GM18517 (cell line): ENCODE measurements around the gene NT5DC4.

Source experiments
- ATAC-seq: cut with Tn5 transposase; IDR thresholded peaks from one replicate; pipeline ENCODE4 v1.9.1; 2021; ENCODE audit warnings: mild to moderate bottlenecking, moderate library complexity; ENCODE audit not compliant: unreplicated experiment

Gene NT5DC4

DNA sequence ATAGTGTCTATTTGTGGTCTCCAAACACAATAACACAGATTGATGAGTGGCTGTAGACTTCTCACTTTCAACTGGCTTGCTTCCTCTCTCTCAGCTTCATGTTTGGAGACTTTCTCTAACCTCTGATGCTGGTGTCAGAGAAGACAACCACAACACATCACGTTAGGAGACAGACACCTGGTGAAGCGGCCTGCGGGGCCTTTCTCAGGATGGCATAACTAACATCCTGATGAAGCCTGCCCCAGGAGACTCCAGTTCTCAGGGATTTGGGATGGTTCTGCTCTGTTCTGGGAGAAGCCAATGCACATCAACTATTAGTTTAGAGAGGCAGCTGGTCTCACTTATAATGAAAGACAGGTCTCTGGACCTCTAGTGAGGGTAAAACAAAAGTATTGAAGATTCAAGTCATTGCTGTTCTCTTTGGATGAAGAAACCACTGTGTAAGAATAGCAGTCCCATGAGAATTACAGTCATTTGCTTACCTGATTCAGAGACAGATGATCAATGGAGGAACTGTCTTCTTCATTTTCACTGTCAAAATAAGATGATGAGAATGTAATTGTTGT lies 61.5 kb downstream of the NT5DC4 start:
- ATAC-seq: peak; percentile 86

- no peak for ATAC-seq
These were observed 62.4 kb downstream of the NT5DC4 start for GRCh38 chr2:112783187-112783714.

DNA sequence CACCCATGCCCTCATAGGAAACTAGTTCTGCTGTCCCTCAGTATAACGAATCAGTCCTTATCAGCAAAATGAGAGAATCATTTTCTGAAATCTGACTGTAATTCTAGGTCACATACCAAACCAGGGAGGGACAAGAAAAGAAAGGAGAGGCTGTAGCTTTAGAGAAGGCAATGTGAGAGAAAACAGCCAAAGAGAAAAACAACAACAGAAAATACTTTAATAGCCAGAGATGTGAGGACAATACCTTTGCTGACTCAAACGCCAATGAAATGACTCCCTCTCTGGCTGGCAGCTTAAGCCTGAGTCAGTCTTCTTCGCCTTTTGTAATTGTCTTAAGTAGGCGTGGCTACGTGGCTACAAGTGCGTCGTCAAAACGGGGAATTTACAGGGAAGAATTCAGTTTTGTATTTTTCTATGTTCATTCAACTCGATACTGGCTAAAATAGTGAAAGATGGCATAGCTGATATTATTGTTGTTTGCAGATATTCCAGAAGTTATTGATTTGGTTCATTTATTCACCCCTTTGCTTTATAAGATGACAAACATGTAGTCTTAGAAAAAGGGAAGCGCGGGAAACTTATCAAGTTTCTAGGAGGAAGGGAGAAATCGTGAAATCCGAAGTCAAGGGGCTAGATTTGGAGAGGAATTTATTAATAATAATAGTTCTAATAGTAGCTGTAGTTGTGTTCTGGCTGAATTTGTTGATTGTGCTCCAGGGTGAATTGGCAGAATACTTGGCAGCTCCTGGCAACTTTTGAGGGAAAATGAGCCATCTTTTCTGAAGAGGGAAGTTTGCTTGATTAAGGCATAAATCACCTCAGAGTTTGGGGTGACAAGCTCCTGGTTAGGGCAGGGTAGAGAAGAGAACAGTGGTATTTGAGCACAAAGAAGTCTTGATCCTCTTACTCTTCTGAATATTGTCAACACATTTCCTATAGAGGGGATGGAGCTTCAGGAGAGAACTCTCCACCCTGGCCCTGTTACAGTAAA lies 63.7 kb downstream of the NT5DC4 start, which contains the start of gene IL1A:
TSS of gene IL1A (minus strand) at position 295 of the 991 bp plus-strand sequence. CDS start 723 bp downstream, outside the sequence.
- ATAC-seq: no peak

- ATAC-seq: no peak
These were observed 66.5 kb downstream of the NT5DC4 start for GRCh38 chr2:112787294-112787693.

GRCh38 chr2:112787729-112788393 lies 67.0 kb downstream of the NT5DC4 start:
- no peak for ATAC-seq

DNA sequence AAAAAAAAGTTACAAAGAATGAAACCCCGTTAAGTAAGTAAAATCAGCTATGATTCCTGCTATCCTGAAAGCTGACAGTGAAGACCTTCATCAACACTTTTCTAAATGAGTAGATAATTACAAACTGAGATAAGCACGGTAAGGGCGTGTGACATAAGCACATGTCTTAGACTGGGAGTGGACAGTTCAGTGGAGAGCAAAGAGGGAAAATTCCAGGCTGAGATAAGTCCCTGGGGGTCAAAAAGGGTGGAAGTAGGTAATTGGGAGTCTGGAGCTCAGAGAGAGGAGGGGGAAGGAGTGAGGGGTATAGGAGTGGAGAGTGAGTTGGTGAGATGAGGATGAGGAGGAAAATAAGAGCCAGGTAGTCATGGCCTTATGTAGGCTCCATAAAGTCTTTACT lies 67.8 kb downstream of the NT5DC4 start:
- no peak for ATAC-seq
